ENCODE measurements around the gene SIGLEC9.

GRCh38 chr19:51090471-51090870 lies 34.2 kb upstream of the SIGLEC9 start:
- no peak for TF ChIP-seq CTCF (IDR thresholded peaks at IDR 0.05)
- no peak for TF ChIP-seq POLR2A (IDR thresholded peaks at IDR 0.05)
